HepG2 (cell line): Measurements from ENCODE around the gene PRSS1.

ENCODE experiments used
- CTCF ChIP-seq: sonication (generic); formaldehyde crosslinking; IDR thresholded peaks from 2 replicates; pipeline ENCODE4 v1.5.0; 2020; ENCODE audit warnings: mild to moderate bottlenecking, missing genetic modification reagents, moderate library complexity
- EZH2 ChIP-seq: conservative IDR thresholded peaks from 2 replicates; pipeline ENCODE4 v1.6.1; 2012; ENCODE audit warnings: mild to moderate bottlenecking, low read depth, low read length, moderate library complexity
- FOXA3 ChIP-seq: IDR thresholded peaks from 2 replicates; pipeline ENCODE4 v1.6.1; 2016; ENCODE audit warnings: missing genetic modification reagents, missing compliant biosample characterization
- POLR2A ChIP-seq, 2 experiments: IDR thresholded peaks; 2 replicates each; pipeline ENCODE4 v1.6.1; 2011; ENCODE audit warnings: low read depth in 2 of 2, low read length in 2 of 2, mild to moderate bottlenecking in 1 of 2, moderate library complexity in 1 of 2; ENCODE audit not compliant: insufficient read depth in 1 of 2
- RELA ChIP-seq: sonication (generic); formaldehyde crosslinking; IDR thresholded peaks from 2 replicates; pipeline ENCODE4 v1.4.0; 2020; ENCODE audit warnings: missing genetic modification reagents
- RFX1 ChIP-seq: fragments of 450-650 bp; IDR thresholded peaks from 2 replicates; pipeline ENCODE4 v1.6.1; 2017
- SMC3 ChIP-seq: IDR thresholded peaks from 2 replicates; pipeline ENCODE4 v1.6.1; 2011; ENCODE audit warnings: low read length, improper control_type of control experiment
- TRIM24 ChIP-seq: sonication (generic); formaldehyde crosslinking; IDR thresholded peaks from 2 replicates; pipeline ENCODE4 v1.8.0; 2022; ENCODE audit warnings: mild to moderate bottlenecking, missing genetic modification reagents
- ZNF274 ChIP-seq: sonication (generic); formaldehyde crosslinking; IDR thresholded peaks from 2 replicates; pipeline ENCODE4 v1.5.1; 2020; ENCODE audit warnings: mild to moderate bottlenecking, missing genetic modification reagents
- ZNF747 ChIP-seq: sonication (generic); formaldehyde crosslinking; IDR thresholded peaks from 2 replicates; pipeline ENCODE4 v1.8.1; 2023; ENCODE audit warnings: missing genetic modification reagents, mild to moderate bottlenecking, borderline replicate concordance
- ZSCAN5A ChIP-seq: sonication (generic); formaldehyde crosslinking; IDR thresholded peaks from 2 replicates; pipeline ENCODE4 v1.8.0; 2022; ENCODE audit warnings: mild to moderate bottlenecking, missing genetic modification reagents, borderline replicate concordance

- no peak for TF ChIP-seq ZSCAN5A (CRISPR knock-in tag)
- no peak for TF ChIP-seq RELA (CRISPR knock-in tag)
- no peak for TF ChIP-seq SMC3
- TF ChIP-seq ZNF274 (CRISPR knock-in tag), result no peak
- no peak for TF ChIP-seq CTCF (CRISPR knock-in tag)
- no peak for TF ChIP-seq RFX1
- no peak for TF ChIP-seq TRIM24 (CRISPR knock-in tag)
- TF ChIP-seq POLR2A (IDR thresholded peaks at IDR 0.05; ENCODE audit: insufficient read depth in 1 of 2, low read depth in 2 of 2, low read length in 2 of 2), result no peak
- TF ChIP-seq EZH2, result no peak
- no peak for TF ChIP-seq FOXA3 (CRISPR knock-in tag)
- TF ChIP-seq ZNF747, result no peak
Observed at GRCh38 chr7:142802301-142802700, 53.0 kb downstream of the PRSS1 start.
